ENCODE measurements around the gene KDM3B.
"Not testable (repeated sequence)": the region's sequence is repeated elsewhere in the genome, so short reads cannot be mapped to it uniquely, and the experiment has no call there.

Gene KDM3B

GRCh38 chr5:138391859-138392386 is 39.4 kb downstream of the KDM3B start:
- H3K4me1 ChIP-seq (ENCODE audit: control insufficient read depth, insufficient read depth, low read length), result peaks cover 4% of the 10 kb centered on the region
- H3K27ac ChIP-seq (ENCODE audit: low read length), result no peak overlapping the region
- H3K9ac ChIP-seq (ENCODE audit: low read length in 2 of 2), result no peak overlapping the region
- H3K36me3 ChIP-seq (ENCODE audit: control insufficient read depth in 2 of 2, insufficient read depth in 2 of 2, low read length in 2 of 2), result peaks cover 38 to 51% of the 10 kb centered on the region in 2 donors
- H3K4me3 ChIP-seq (ENCODE audit: low read length in 2 of 2), result no peak overlapping the region
- H3K9me3 ChIP-seq (ENCODE audit: control insufficient read depth in 2 of 2, low read length in 2 of 2), result no peaks in the 10 kb centered on the region
- H3K27me3 ChIP-seq (ENCODE audit: control insufficient read depth in 1 of 2, insufficient read depth in 2 of 2, low read length in 2 of 2), result no peaks in the 10 kb centered on the region

DNA sequence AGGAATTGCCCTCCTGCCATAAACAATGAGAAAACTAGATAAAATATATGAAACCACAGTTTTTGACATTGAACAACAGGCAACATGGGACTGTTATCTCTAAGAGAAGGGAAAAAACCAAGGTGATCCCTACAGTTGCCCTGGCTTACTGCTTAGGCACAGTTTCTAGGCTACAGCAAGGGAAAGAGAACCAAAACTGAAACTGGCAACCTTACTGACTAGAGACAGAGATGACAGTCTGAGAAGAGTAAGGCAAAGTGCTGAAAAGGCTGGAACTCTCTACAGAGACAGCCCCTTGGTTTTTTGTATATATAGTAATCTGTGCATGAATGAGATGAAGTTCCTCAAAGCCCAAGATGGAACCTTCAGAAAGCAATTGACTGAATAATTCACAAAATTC is 50.2 kb downstream of the KDM3B start:
- Histone ChIP-seq H3K9me3 (ENCODE audit: control insufficient read depth in 2 of 2, low read length in 2 of 2) (no peaks in the 10 kb centered on the region), H3K4me3 (ENCODE audit: low read length in 2 of 2) (no peak overlapping the region), H3K27ac (ENCODE audit: low read length) (no peak overlapping the region), H3K9ac (ENCODE audit: low read length in 2 of 2) (no peak overlapping the region), H3K27me3 (ENCODE audit: control insufficient read depth in 1 of 2, insufficient read depth in 2 of 2, low read length in 2 of 2) (no peaks in the 10 kb centered on the region), H3K4me1 (ENCODE audit: control insufficient read depth, insufficient read depth, low read length) (no peaks in the 10 kb centered on the region), H3K36me3 (ENCODE audit: control insufficient read depth in 2 of 2, insufficient read depth in 2 of 2, low read length in 2 of 2) (peaks cover 36 to 39% of the 10 kb centered on the region in 2 donors)

DNA sequence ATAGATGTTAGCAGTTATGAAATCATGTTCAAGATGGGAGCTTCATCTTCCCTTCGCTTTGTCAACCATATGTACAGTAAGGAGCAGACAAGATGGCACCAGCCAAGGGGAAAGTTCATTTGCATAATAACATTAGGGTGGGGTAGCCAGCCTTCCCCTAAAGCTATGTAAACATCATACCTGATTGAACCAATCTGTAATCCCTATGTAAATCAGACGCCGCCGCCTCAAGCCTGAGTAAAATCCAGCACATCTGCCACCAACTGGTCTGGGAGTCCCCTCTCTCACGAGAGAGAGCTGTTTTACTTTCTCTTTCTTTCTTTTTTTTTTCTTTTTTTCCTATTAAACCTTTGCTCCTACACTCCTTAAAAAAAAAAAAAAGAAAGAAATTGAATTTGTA is 55.5 kb downstream of the KDM3B start:
- no peak overlapping the region for H3K4me3 ChIP-seq (ENCODE audit: low read length in 2 of 2)
- H3K27ac ChIP-seq (ENCODE audit: low read length), result no peak overlapping the region
- no peaks in the 10 kb centered on the region for H3K27me3 ChIP-seq (ENCODE audit: control insufficient read depth in 1 of 2, insufficient read depth in 2 of 2, low read length in 2 of 2)
- H3K36me3 ChIP-seq (ENCODE audit: control insufficient read depth in 2 of 2, insufficient read depth in 2 of 2, low read length in 2 of 2), result peaks cover 2 to 15% of the 10 kb centered on the region in 2 donors
- H3K9me3 ChIP-seq (ENCODE audit: control insufficient read depth in 2 of 2, low read length in 2 of 2), result no peaks in the 10 kb centered on the region
- no peak overlapping the region for H3K9ac ChIP-seq (ENCODE audit: low read length in 2 of 2)
- H3K4me1 ChIP-seq (ENCODE audit: control insufficient read depth, insufficient read depth, low read length), result no peaks in the 10 kb centered on the region

GRCh38 chr5:138410996-138411640 is 58.6 kb downstream of the KDM3B start:
- H3K36me3 ChIP-seq (ENCODE audit: control insufficient read depth in 2 of 2, insufficient read depth in 2 of 2, low read length in 2 of 2), result peaks cover 4 to 23% of the 10 kb centered on the region in 2 donors
- H3K9me3 ChIP-seq (ENCODE audit: control insufficient read depth in 2 of 2, low read length in 2 of 2); H3K27ac ChIP-seq (ENCODE audit: low read length); H3K27me3 ChIP-seq (ENCODE audit: control insufficient read depth in 1 of 2, insufficient read depth in 2 of 2, low read length in 2 of 2); H3K4me3 ChIP-seq (ENCODE audit: low read length in 2 of 2); H3K9ac ChIP-seq (ENCODE audit: low read length in 2 of 2); H3K4me1 ChIP-seq (ENCODE audit: control insufficient read depth, insufficient read depth, low read length): not testable (repeated sequence)

DNA sequence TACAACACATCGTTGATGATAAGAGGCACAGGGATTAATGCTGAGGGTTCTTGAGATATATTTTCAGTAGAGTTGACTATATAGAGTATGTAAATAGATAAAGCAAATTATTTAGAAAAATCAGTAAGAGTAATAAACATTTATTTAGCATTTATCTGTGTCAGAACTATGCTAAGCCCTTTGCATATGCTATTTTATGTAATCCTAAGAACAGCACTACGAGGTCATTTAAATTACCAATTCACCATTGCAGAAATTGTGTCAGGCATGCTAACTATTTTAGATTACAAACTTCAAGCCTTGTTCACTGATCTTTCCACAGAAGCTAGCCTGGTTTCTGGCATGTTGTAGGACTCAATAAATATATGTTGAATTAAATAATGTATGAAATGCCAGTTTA is 66.0 kb downstream of the KDM3B start:
- no peaks in the 10 kb centered on the region for H3K9me3 ChIP-seq (ENCODE audit: control insufficient read depth in 2 of 2, low read length in 2 of 2)
- peaks cover 57 to 65% of the 10 kb centered on the region in 2 donors for H3K36me3 ChIP-seq (ENCODE audit: control insufficient read depth in 2 of 2, insufficient read depth in 2 of 2, low read length in 2 of 2)
- no peak overlapping the region for H3K9ac ChIP-seq (ENCODE audit: low read length in 2 of 2)
- H3K4me3 ChIP-seq (ENCODE audit: low read length in 2 of 2), result no peak overlapping the region
- no peaks in the 10 kb centered on the region for H3K27me3 ChIP-seq (ENCODE audit: control insufficient read depth in 1 of 2, insufficient read depth in 2 of 2, low read length in 2 of 2)
- H3K27ac ChIP-seq (ENCODE audit: low read length), result no peak overlapping the region
- no peaks in the 10 kb centered on the region for H3K4me1 ChIP-seq (ENCODE audit: control insufficient read depth, insufficient read depth, low read length)

- Histone ChIP-seq H3K4me3 (ENCODE audit: low read length in 2 of 2) (no peak overlapping the region), H3K9me3 (ENCODE audit: control insufficient read depth in 2 of 2, low read length in 2 of 2) (no peaks in the 10 kb centered on the region), H3K36me3 (ENCODE audit: control insufficient read depth in 2 of 2, insufficient read depth in 2 of 2, low read length in 2 of 2) (peaks cover 65 to 75% of the 10 kb centered on the region in 2 donors), H3K27ac (ENCODE audit: low read length) (no peak overlapping the region), H3K27me3 (ENCODE audit: control insufficient read depth in 1 of 2, insufficient read depth in 2 of 2, low read length in 2 of 2) (no peaks in the 10 kb centered on the region), H3K9ac (ENCODE audit: low read length in 2 of 2) (no peak overlapping the region), H3K4me1 (ENCODE audit: control insufficient read depth, insufficient read depth, low read length) (no peaks in the 10 kb centered on the region)
These were observed 72.6 kb downstream of the KDM3B start for GRCh38 chr5:138425079-138425478.

DNA sequence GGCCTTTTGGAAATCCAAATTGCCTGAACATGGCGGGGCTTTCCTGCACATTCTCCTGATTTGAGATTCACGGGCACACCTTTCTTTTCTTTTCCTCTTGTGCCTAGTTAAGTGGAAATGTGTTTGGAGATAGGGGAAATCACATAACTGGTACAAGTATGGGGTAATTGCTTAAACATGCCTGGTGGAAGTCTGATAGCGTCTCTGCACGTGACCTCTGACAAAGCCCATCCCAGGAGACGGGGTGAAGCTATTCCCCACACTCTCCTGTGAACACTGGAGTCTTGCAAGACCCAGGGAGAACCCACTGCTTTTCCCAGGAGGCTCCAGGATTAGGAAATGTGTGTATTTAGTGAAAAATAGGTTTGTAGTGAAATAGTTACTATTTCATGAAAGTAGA is 83.5 kb downstream of the KDM3B start:
- H3K36me3 ChIP-seq (ENCODE audit: control insufficient read depth in 2 of 2, insufficient read depth in 2 of 2, low read length in 2 of 2), result peaks cover 31 to 33% of the 10 kb centered on the region in 2 donors
- no peak overlapping the region for H3K4me3 ChIP-seq (ENCODE audit: low read length in 2 of 2)

GRCh38 chr5:138438003-138438723 is 85.7 kb downstream of the KDM3B start:
- Histone ChIP-seq H3K9me3 (ENCODE audit: control insufficient read depth in 2 of 2, low read length in 2 of 2) (no peaks in the 10 kb centered on the region), H3K4me3 (ENCODE audit: low read length in 2 of 2) (peak overlapping the region; percentile 27 to 74), H3K9ac (ENCODE audit: low read length in 2 of 2) (peak overlapping the region; percentile 56 to 73), H3K4me1 (ENCODE audit: control insufficient read depth, insufficient read depth, low read length) (peaks cover 25% of the 10 kb centered on the region), H3K27ac (ENCODE audit: low read length) (no peak overlapping the region), H3K27me3 (ENCODE audit: control insufficient read depth in 1 of 2, insufficient read depth in 2 of 2, low read length in 2 of 2) (no peaks in the 10 kb centered on the region), H3K36me3 (ENCODE audit: control insufficient read depth in 2 of 2, insufficient read depth in 2 of 2, low read length in 2 of 2) (peaks cover 17 to 21% of the 10 kb centered on the region in 2 donors)

More for the DNA sequence above, 83.5 kb downstream of the KDM3B start:
- H3K4me1 ChIP-seq (ENCODE audit: control insufficient read depth, insufficient read depth, low read length), result peaks cover 25% of the 10 kb centered on the region
- H3K27me3 ChIP-seq (ENCODE audit: control insufficient read depth in 1 of 2, insufficient read depth in 2 of 2, low read length in 2 of 2), result no peaks in the 10 kb centered on the region
- H3K9ac ChIP-seq (ENCODE audit: low read length in 2 of 2), result no peak overlapping the region
- H3K9me3 ChIP-seq (ENCODE audit: control insufficient read depth in 2 of 2, low read length in 2 of 2), result no peaks in the 10 kb centered on the region
- no peak overlapping the region for H3K27ac ChIP-seq (ENCODE audit: low read length)

DNA sequence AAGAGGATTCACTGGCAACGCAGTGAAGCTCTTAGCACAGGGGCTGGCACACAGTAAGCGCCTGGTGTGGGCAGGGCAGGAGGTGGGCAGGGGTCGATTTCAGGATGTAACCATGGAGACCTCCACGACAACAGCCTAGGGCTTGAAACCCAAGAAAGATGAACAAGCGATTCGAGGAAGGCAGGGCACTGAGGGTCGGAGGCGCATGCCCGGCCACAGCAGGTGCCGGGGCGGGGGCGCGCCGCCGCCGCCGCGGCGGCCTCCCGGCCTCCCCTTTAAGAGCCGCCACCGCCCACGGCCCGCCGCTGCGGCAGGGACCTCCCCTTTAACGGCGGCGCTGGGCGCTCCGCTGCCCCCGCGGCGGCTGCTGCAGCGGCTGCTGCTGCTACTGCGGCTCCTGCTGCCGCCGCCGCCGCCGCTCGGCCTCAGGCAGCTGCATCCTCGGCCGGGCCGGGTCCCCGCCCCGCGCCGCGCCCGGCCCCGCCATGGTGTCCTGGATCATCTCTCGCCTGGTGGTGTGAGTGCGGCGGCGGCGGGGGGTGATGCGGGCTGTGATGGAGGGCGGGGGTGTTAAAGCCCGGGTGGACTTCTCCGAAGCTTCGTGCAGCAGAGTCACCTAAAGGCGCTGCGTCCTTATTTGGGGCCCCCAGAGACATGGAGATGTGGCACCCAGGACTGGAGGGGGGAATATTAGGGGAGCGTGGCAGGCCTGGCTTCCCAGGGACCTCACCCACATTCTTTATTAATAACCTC is 86.4 kb downstream of the KDM3B start, which contains the start of gene REEP2:
Gene REEP2 (plus strand): TSS at position 334 of the 753 bp plus-strand sequence. CDS start 152 bp downstream, at position 486.
- peak within 1 kb of the TSS; percentile 64 for H3K27ac ChIP-seq (ENCODE audit: low read length)
- peak within 1 kb of the TSS; percentile 65 to 74 for H3K4me3 ChIP-seq (ENCODE audit: low read length in 2 of 2)
- H3K9ac ChIP-seq (ENCODE audit: low read length in 2 of 2), result peak within 1 kb of the TSS; percentile 78 to 80
- peaks cover 14 to 16% of the 10 kb centered on the region in 2 donors for H3K36me3 ChIP-seq (ENCODE audit: control insufficient read depth in 2 of 2, insufficient read depth in 2 of 2, low read length in 2 of 2)
- peaks cover 25% of the 10 kb centered on the region for H3K4me1 ChIP-seq (ENCODE audit: control insufficient read depth, insufficient read depth, low read length)
- no peaks in the 10 kb centered on the region for H3K9me3 ChIP-seq (ENCODE audit: control insufficient read depth in 2 of 2, low read length in 2 of 2)
- H3K27me3 ChIP-seq (ENCODE audit: control insufficient read depth in 1 of 2, insufficient read depth in 2 of 2, low read length in 2 of 2), result no peaks in the 10 kb centered on the region

DNA sequence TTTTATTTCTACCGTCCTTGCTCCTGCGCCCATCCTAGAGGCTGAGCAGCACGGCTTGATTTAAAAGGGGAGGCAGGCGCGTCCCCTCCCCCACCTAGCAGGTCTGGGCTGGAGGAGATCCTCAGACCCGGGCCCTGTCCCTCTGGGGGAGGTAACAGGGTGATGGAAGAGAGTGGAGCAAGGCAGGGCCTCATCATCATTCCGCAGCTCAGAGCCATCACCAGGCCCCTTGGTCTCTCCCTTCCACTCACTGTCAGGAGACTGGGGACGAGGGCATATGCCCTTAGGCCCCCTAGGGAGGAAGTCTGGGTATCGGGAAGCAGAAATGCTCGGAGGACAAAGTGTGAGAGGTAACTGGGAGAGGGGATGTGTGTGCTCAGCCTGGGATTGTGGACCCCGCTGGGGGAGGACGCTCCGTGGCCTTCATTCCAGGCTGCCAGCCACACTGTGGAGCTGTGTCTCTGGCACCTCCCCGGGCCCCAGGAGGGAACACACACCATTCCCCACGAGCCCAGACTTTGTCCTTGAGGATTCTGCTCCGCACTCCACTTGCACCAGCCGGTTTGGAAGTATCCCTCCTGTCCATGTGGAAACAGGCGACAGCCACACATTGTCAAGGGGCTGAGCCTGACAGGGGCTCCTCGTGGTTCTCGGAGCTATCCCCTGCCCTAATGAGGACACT is 87.1 kb downstream of the KDM3B start:
- Histone ChIP-seq H3K9me3 (ENCODE audit: control insufficient read depth in 2 of 2, low read length in 2 of 2) (no peaks in the 10 kb centered on the region), H3K4me1 (ENCODE audit: control insufficient read depth, insufficient read depth, low read length) (peaks cover 25% of the 10 kb centered on the region), H3K9ac (ENCODE audit: low read length in 2 of 2) (peak overlapping the region; percentile 78 to 80), H3K27me3 (ENCODE audit: control insufficient read depth in 1 of 2, insufficient read depth in 2 of 2, low read length in 2 of 2) (no peaks in the 10 kb centered on the region), H3K4me3 (ENCODE audit: low read length in 2 of 2) (peak overlapping the region; percentile 65 to 74), H3K36me3 (ENCODE audit: control insufficient read depth in 2 of 2, insufficient read depth in 2 of 2, low read length in 2 of 2) (peaks cover 13 to 15% of the 10 kb centered on the region in 2 donors), H3K27ac (ENCODE audit: low read length) (peak overlapping the region; percentile 64)
